CD4-positive, alpha-beta T cell treated with Interleukin-6 at 100 ng/mL for 8 hours (primary cell): ENCODE data around the gene P3H1.
"Not testable (repeated sequence)": the region's sequence is repeated elsewhere in the genome, so short reads cannot be mapped to it uniquely, and the experiment has no call there.

Experiments used
- DNase-seq: peaks from one replicate; pipeline ENCODE4 v3.0.0-alpha.2; 2020; ENCODE audit warnings: mixed read lengths, low spot score

The P3H1 gene

GRCh38 chr1:42730002-42730401 lies 36.8 kb downstream of the P3H1 start:
- DNase-seq, result no peak

DNA sequence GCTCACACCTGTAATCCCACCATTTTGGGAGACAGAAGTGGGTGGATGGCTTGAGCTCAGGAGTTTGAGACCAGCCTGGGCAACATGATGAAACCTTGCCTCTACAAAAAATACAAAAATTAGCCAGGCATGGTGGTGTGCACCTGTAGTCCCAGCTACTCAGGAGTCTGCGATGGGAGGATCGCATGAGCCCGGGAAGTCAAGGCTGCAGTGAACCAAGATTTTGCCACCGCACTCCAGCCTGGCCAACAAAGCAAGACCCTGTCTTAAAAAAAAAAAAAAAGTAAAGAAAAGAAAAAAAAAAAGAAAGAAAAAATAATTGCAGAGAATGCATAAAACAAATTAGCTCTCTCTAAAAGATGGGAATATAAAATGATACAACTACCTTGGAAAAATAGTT lies 41.0 kb downstream of the P3H1 start:
- not testable (repeated sequence) for DNase-seq

- DNase-seq, result no peak
Measured at GRCh38 chr1:42723511-42723910, 43.3 kb downstream of the P3H1 start.

DNA sequence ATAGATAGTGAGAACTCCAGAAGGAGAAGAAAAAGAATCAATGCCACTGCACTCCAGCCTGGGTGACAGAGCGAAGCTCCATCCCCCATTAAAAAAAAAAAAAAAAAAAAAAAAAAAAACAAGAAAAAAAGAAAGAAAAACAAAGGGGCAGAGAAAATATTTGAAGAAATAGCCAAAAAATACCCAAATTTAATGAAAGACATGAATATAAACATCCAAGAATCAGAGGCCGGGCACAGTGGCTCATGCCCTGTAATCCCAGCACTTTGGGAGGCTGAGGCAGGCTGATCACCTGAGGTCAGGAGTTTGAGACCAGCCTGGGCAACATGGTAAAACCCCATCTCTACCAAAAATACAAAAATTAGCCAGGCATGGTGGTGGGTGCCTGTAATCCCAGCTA lies 44.4 kb downstream of the P3H1 start:
- DNase-seq, result not testable (repeated sequence)

DNA sequence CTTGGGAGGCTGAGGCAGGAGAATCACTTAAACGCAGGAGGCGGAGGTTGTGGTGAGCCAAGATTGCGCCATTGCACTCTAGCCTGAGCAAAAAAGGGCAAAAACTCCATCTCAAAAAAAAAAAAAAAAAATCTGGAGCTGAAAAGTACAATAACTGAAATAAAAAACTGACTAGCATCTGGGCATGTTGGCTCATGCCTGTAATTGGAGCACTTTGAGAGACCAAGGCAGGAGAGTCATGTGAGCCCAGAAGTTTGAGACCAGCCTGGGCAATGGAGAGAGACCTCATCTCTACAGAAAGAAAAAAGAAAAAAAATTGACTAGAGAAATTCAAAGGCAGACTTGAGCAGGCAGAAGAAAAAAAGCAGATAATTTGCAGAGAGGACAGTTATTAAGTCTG lies 44.9 kb downstream of the P3H1 start:
- no peak for DNase-seq

GRCh38 chr1:42720868-42721267 lies 46.0 kb downstream of the P3H1 start:
- DNase-seq, result no peak

- DNase-seq, result not testable (repeated sequence)
Measured at GRCh38 chr1:42714441-42714840, 52.4 kb downstream of the P3H1 start.

GRCh38 chr1:42713293-42713692 lies 53.5 kb downstream of the P3H1 start:
- DNase-seq, result no peak

- DNase-seq, result not testable (repeated sequence)
Measured at GRCh38 chr1:42712808-42713207, 54.0 kb downstream of the P3H1 start.

- no peak for DNase-seq
Measured at GRCh38 chr1:42703888-42704464, 62.9 kb downstream of the P3H1 start.

DNA sequence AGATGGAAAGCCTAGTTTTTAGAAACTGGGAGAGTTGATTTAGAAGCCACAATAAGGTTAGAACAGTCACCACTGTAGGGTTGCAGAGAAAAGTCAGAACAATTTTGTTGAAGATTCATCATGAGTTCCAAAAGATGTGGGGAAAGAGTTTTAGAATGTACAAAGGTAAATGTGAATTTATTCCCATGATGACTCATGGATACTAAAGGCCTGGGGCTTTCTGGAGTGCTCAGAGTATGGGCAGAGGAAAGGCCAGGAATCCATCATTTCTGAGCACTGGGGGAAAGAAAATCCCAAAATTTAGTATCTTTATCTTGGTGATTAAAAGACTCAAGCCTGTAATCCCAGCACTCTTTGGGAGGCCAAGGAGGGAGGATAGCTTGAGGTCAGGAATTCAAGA lies 66.8 kb downstream of the P3H1 start:
- no peak for DNase-seq

DNA sequence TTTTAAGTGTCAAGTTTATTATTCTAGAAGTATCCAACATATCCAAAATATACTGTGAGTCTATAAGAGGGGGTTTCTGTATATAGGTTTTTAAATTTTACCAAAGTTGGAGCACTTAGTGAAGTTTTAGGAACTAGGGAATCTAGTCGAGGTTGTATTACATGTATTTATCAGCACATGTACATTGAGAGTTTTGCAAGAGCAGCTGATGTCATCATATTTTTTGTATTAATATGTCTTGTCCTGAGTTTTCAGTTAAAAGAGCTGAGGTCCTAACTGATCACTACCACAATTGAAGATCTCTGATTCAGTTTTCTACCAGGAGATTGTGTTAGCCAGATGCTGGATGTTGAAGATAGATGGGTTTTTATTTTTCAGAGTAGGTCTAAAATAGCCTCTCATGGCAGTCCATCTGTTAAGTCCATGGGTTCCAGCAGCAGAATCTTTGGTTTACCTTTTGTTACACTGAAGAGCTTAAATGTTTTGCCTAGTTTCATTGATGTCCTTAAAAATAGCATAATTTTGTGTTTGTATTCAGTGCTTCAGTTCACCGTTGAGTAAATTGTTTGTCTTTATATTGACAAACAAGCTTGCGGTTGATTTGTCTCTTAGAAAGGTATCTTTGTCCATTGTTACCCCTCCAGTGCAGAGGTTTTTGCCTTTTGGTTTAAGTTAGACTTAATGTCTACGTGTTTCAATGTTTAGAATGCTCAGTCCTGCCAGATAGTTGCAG lies 68.6 kb downstream of the P3H1 start:
- DNase-seq, result no peak
